Esophagus muscularis mucosa (tissue), 4 donors: ENCODE results near the gene CDK17. TPM values are rescaled to one million over a fixed set of nuclear protein-coding genes. Genes with fewer than 3 reads are reported as not detected.

Experiments used
- DNase-seq: peaks from one replicate; pipeline ENCODE4 v3.0.0-alpha.2; 2017; ENCODE audit errors: extremely low spot score
- H3K27ac ChIP-seq, 4 donors: fragments of 200-600 bp; sonication (generic); replicated peaks in 1 of 4; 1 replicate in 3 of 4; 2 replicates in 1 of 4; pipeline ENCODE4 v1.5.1; 2016 to 2019; ENCODE audit warnings: mild to moderate bottlenecking in 1 of 4
- H3K27me3 ChIP-seq, 4 donors: fragments of 200-600 bp; sonication (generic); one replicate each; pipeline versions ENCODE4 v1.5.1 to v1.6.0; 2016 to 2019
- H3K36me3 ChIP-seq, 4 donors: fragments of 200-600 bp; sonication (generic); one replicate each; pipeline ENCODE4 v1.5.1; 2016 to 2019
- H3K4me1 ChIP-seq, 4 donors: fragments of 200-600 bp; sonication (generic); one replicate each; pipeline ENCODE4 v1.5.1; 2016 to 2019
- H3K4me3 ChIP-seq, 4 donors: fragments of 200-600 bp; sonication (generic); 1 replicate in 2 of 4; 2 replicates in 2 of 4; pipeline ENCODE4 v1.5.1; 2016 to 2019; ENCODE audit warnings: mild to moderate bottlenecking in 4 of 4, moderate library complexity in 1 of 4
- H3K9me3 ChIP-seq, 4 donors: fragments of 200-600 bp; sonication (generic); 1 replicate in 3 of 4; 2 replicates in 1 of 4; pipeline ENCODE4 v1.5.1; 2016 to 2019
- CTCF ChIP-seq, 3 experiments: fragments of 200-600 bp in 2 of 3; fragments of 450-650 bp in 1 of 3; sonication (generic) in 2 of 3; IDR thresholded peaks; one replicate each; pipeline ENCODE4 v1.5.1; 2017 to 2019; ENCODE audit warnings: antibody characterized with exemption in 3 of 3, mild to moderate bottlenecking in 2 of 3, moderate library complexity in 1 of 3
- EP300 ChIP-seq: sonication (generic); formaldehyde crosslinking; IDR thresholded peaks from one replicate; pipeline ENCODE4 v1.6.1; 2017; ENCODE audit warnings: antibody characterized with exemption
- POLR2A ChIP-seq: fragments of 450-650 bp; IDR thresholded peaks from one replicate; pipeline ENCODE4 v1.6.1; 2017; ENCODE audit warnings: antibody characterized with exemption, moderate library complexity, mild to moderate bottlenecking, low read depth
- POLR2AphosphoS5 ChIP-seq, 2 donors: sonication (generic); formaldehyde crosslinking; IDR thresholded peaks; one replicate each; pipeline ENCODE4 v1.6.1; 2017; ENCODE audit warnings: antibody characterized with exemption in 2 of 2
- WGBS: methylation state at CpG from one replicate; pipeline ENCODE4 v1.1.5; 2018; 5-methylcytosine and 5-hydroxymethylcytosine counted together
- intact Hi-C: fragments of 100-400 bp; cut with DNase I; formaldehyde crosslinking; loops from one replicate; pipeline ENCODE4 v1.15.1; 2023
- total RNA-seq, 4 donors: library from RNA; depleted of rRNA; stranded (reverse); fragments of >200 nt; gene quantifications; one replicate each; pipeline versions ENCODE4 v1.1.0 to v1.2.1, GENCODE V29; 2016

The CDK17 gene
- total RNA-seq, 4 donors from 2014 or later: 56.2 to 96.9 (median 68.6) TPM

- peaks cover 71 to 100% (median 99%) of the 10 kb centered on the region in 4 donors for H3K4me1 ChIP-seq
- intact Hi-C loops: no loop called here
- peak overlapping the region; percentile 92 to 95 (median 92) for H3K27ac ChIP-seq
- peak overlapping the region in 2 of 4 donors; percentile 1 to 26 for H3K4me3 ChIP-seq
- no peaks in the 10 kb centered on the region for H3K9me3 ChIP-seq
- peaks cover 0 to 6% (median 0%) of the 10 kb centered on the region in 4 donors for H3K36me3 ChIP-seq
- H3K27me3 ChIP-seq: no peaks in the 10 kb centered on the region
- no peak for DNase-seq
- WGBS: 60% methylated on average over 19 of the region's 22 CpGs
- no peak for TF ChIP-seq CTCF (IDR thresholded peaks at IDR 0.05)
- TF ChIP-seq POLR2A: no peak
- no peak for TF ChIP-seq POLR2AphosphoS5 (IDR thresholded peaks at IDR 0.05)
- no peak for TF ChIP-seq EP300
These were observed 165.4 kb downstream of the CDK17 start for GRCh38 chr12:96234591-96235483.

- intact Hi-C loops: no loop called here
- Histone ChIP-seq H3K4me3 (peak overlapping the region in 2 of 4 donors; percentile 3 to 26), H3K4me1 (peaks cover 63 to 100% (median 98%) of the 10 kb centered on the region in 4 donors), H3K36me3 (peaks cover 0 to 6% (median 0%) of the 10 kb centered on the region in 4 donors), H3K27me3 (no peaks in the 10 kb centered on the region), H3K9me3 (no peaks in the 10 kb centered on the region), H3K27ac (peak overlapping the region; percentile 92 to 95 (median 92))
- DNase-seq: peak; percentile 97
- TF ChIP-seq CTCF (IDR thresholded peaks at IDR 0.05) (no peak), POLR2AphosphoS5 (IDR thresholded peaks at IDR 0.05) (peak in 1 of 2 donors; percentile 95), EP300 (peak; percentile 96), POLR2A (no peak)
- WGBS: 54% methylated on average over 13 of the region's 15 CpGs
These were observed 166.2 kb downstream of the CDK17 start for GRCh38 chr12:96233939-96234461.

GRCh38 chr12:96233168-96233567 is 167.1 kb downstream of the CDK17 start:
- Histone ChIP-seq H3K27me3 (no peaks in the 10 kb centered on the region), H3K27ac (peak overlapping the region; percentile 92 to 95 (median 92)), H3K36me3 (peaks cover 0 to 6% (median 0%) of the 10 kb centered on the region in 4 donors), H3K4me1 (peaks cover 58 to 97% (median 92%) of the 10 kb centered on the region in 4 donors), H3K9me3 (no peaks in the 10 kb centered on the region), H3K4me3 (no peak overlapping the region)
- TF ChIP-seq POLR2A (no peak), EP300 (no peak), CTCF (IDR thresholded peaks at IDR 0.05) (no peak), POLR2AphosphoS5 (IDR thresholded peaks at IDR 0.05) (peak in 1 of 2 donors; percentile 49)
- intact Hi-C loops: no loop called here
- no peak for DNase-seq
- 61% methylated on average over 7 of the region's 7 CpGs for WGBS

- Histone ChIP-seq H3K27ac (peak overlapping the region; percentile 50 to 93 (median 92)), H3K4me1 (peaks cover 36 to 87% (median 77%) of the 10 kb centered on the region in 4 donors), H3K4me3 (no peak overlapping the region), H3K36me3 (peaks cover 0 to 13% (median 6%) of the 10 kb centered on the region in 4 donors), H3K9me3 (no peaks in the 10 kb centered on the region), H3K27me3 (no peaks in the 10 kb centered on the region)
- 89% methylated on average over 13 of the region's 13 CpGs for WGBS
- intact Hi-C loops: no loop called here
- DNase-seq: no peak
- TF ChIP-seq EP300 (no peak), POLR2AphosphoS5 (IDR thresholded peaks at IDR 0.05) (no peak), POLR2A (no peak), CTCF (IDR thresholded peaks at IDR 0.05) (no peak)
These were observed 169.6 kb downstream of the CDK17 start for GRCh38 chr12:96230646-96231045.
